GM06990 (cell line): ENCODE data around the gene AVL9.

Experiments used
- DNase-seq: peaks from one replicate; pipeline ENCODE4 v3.0.0-alpha.2; 2011; ENCODE audit not compliant: insufficient read length; ENCODE audit errors: extremely low read depth
- H3K27me3 ChIP-seq: replicated peaks from 2 replicates; pipeline ENCODE4 v1.6.0; 2011; ENCODE audit warnings: low read length; ENCODE audit not compliant: control insufficient read depth, insufficient read depth
- H3K36me3 ChIP-seq: 2 replicates; pipeline ENCODE4 v1.5.1; 2011; ENCODE audit warnings: low read length; ENCODE audit not compliant: control insufficient read depth, insufficient read depth
- H3K4me3 ChIP-seq: replicated peaks from 2 replicates; pipeline ENCODE4 v1.5.1; 2011; ENCODE audit warnings: low read depth, mild to moderate bottlenecking, control low read depth, low read length
- TF ChIP-seq, protein P1 (sequence below): IDR thresholded peaks from 2 replicates; pipeline ENCODE4 v1.5.1; 2011; ENCODE audit warnings: low read length, control low read depth, mild to moderate bottlenecking, inconsistent platforms; ENCODE audit not compliant: insufficient read depth, poor library complexity, severe bottlenecking

Gene AVL9

DNA sequence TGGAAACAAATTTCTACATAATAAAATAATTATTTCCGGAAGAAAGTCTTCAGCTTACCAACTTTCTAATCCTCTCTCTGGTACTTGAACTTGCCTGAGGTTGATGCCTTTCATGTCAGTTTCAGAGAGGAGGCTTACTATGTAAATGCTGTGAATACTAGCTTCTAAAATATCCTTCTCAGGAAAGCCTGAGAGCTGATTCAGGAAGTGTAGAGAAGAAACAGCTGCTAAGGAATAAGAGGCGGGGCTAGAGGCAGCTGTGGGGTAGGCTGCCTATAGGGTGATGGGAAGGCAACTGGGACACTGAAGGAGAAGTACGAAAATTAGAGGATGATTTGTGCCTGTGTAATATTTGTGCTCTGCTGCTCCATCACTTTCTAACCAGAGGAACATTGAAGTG, 69.3 kb downstream of the AVL9 start:
- Histone ChIP-seq H3K27me3 (no peaks in the 10 kb centered on the region), H3K36me3 (peaks cover 4% of the 10 kb centered on the region), H3K4me3 (no peak overlapping the region)
- DNase-seq: no peak
- TF ChIP-seq, protein P1, sequence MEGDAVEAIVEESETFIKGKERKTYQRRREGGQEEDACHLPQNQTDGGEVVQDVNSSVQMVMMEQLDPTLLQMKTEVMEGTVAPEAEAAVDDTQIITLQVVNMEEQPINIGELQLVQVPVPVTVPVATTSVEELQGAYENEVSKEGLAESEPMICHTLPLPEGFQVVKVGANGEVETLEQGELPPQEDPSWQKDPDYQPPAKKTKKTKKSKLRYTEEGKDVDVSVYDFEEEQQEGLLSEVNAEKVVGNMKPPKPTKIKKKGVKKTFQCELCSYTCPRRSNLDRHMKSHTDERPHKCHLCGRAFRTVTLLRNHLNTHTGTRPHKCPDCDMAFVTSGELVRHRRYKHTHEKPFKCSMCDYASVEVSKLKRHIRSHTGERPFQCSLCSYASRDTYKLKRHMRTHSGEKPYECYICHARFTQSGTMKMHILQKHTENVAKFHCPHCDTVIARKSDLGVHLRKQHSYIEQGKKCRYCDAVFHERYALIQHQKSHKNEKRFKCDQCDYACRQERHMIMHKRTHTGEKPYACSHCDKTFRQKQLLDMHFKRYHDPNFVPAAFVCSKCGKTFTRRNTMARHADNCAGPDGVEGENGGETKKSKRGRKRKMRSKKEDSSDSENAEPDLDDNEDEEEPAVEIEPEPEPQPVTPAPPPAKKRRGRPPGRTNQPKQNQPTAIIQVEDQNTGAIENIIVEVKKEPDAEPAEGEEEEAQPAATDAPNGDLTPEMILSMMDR: no peak

DNA sequence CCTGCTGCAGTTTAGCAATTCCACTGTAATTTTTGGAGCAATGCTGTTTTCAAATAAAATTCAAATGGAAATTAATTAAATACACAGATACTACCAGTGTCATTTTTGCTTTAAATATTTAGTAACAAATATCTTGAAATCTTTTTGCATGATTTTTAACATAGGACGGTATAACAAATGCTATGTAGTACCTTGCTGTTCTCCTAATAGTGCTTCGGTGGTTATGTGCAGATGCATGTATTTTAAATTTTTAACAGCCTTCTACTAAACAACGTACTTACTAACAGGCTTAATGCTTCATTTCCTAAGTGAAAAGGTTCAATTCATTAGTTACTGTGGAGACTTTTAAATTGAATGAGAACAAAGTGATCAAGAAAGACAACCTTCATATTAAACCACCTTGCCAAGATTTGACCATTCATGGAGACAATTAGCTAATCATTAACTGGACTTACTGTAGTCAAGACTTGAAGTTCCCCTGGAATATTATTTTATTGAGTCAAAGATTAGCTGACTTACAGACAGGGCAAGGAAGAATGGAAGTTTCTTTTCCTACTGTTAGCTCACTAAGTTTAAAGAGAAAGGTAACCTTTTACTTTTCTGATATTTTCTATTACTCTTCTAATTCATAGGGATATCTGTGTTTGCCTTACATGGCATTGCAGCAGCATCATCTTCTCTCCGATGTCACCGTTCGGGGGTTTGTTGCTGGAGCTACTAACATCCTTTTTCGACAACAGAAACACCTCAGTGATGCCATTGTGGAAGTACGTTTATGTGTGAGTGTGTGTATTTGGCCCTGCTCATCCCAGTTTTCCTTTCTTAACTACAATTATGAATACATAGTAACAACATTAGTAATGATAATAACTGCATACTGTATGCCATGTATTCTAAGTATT, 74.3 kb downstream of the AVL9 start:
- Histone ChIP-seq H3K36me3 (peaks cover 1% of the 10 kb centered on the region), H3K4me3 (no peak overlapping the region), H3K27me3 (no peaks in the 10 kb centered on the region)
- TF ChIP-seq, protein P1: no peak
- no peak for DNase-seq

DNA sequence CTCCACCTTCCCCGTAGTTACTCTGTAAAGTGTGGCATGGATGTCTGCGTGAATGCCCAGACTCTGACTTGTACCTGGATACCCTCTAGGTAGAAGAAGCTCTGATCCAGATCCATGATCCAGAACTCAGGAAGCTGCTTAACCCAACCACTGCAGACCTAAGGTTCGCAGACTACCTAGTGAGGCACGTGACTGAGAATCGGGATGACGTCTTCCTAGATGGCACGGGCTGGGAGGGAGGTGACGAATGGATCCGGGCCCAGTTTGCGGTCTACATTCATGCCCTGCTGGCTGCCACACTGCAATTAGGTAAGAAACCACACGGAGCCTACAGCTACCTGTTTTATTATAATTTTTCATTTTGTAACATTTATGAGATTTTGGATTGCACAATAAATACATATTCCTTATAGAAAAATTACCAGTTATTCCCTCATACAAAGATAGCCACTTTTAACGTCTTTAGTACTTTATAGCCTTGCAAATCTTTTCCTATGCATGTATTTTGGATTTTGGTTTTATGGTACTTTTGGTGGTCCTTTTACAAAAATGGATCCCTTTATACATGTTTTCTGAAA, 77.9 kb downstream of the AVL9 start:
- H3K36me3 ChIP-seq: peaks cover 1% of the 10 kb centered on the region
- DNase-seq: no peak
- no peaks in the 10 kb centered on the region for H3K27me3 ChIP-seq
- H3K4me3 ChIP-seq: no peak overlapping the region
- TF ChIP-seq, protein P1: no peak

DNA sequence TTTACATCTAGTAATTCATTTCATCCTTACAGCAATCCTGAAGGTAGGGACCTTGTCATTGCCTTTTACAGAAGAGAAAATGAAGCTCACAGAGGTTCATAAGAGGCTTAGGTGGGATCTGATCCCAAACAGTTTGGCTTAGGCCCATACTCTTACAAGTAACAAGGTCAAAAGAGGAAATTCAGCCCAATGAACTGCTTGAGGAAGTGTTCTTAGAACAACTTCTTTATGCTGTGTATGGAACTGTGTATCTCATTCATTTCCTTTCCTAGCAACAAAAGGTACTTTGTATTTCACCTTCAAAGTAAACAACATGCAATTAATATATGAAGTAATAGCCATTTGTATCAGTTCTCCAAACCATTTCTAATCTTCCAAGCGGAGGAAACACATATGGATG, 79.3 kb downstream of the AVL9 start:
- Histone ChIP-seq H3K27me3 (no peaks in the 10 kb centered on the region), H3K4me3 (no peak overlapping the region), H3K36me3 (peaks cover 2% of the 10 kb centered on the region)
- TF ChIP-seq, protein P1: no peak
- DNase-seq: no peak

DNA sequence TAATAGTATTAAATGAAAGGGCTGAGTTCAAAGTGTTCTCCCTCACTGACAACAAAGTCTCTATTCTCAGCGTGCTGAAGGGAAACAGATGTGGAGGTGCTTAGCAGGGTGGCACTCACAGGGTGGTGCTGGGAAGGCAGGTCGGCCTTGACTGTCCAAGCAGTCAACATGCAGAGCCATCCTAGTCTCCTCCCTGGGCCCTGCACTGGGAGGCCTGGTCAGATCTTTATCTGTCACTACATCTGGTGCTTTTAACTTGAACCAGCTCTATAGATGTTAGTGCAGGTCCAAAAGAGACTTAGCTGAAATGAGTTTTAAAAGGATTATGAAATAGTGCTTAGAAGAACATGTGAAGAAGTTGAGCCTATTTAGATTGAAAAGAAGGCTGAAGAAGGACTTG, 82.1 kb downstream of the AVL9 start:
- H3K27me3 ChIP-seq: no peaks in the 10 kb centered on the region
- no peak overlapping the region for H3K4me3 ChIP-seq
- TF ChIP-seq, protein P1: no peak
- H3K36me3 ChIP-seq: peaks cover 4% of the 10 kb centered on the region
- DNase-seq: no peak
